ENCODE results near the gene CTNND2. TPM values are rescaled to one million over a fixed set of nuclear protein-coding genes. Genes with fewer than 3 reads are reported as not detected.
"Not testable (repeated sequence)": the region's sequence is repeated elsewhere in the genome, so short reads cannot be mapped to it uniquely, and the experiment has no call there.

Gene CTNND2
- polyA plus RNA-seq, 4 donors = 0.68 to 2.9 (median 2.2) TPM

- no peak for DNase-seq (ENCODE audit: low read depth in 4 of 4, low spot score in 3 of 4)
Measured at GRCh38 chr5:11491404-11492075, 412.7 kb downstream of the CTNND2 start.

GRCh38 chr5:11483630-11484029 is 420.6 kb downstream of the CTNND2 start:
- DNase-seq (ENCODE audit: low read depth in 4 of 4, low spot score in 3 of 4) = no peak

GRCh38 chr5:11482011-11482410 is 422.2 kb downstream of the CTNND2 start:
- DNase-seq (ENCODE audit: low read depth in 4 of 4, low spot score in 3 of 4) = no peak

- DNase-seq (ENCODE audit: low read depth in 4 of 4, low spot score in 3 of 4) = no peak
Measured at GRCh38 chr5:11477786-11478185, 426.5 kb downstream of the CTNND2 start.

- no peak for DNase-seq (ENCODE audit: low read depth in 4 of 4, low spot score in 3 of 4)
Measured at GRCh38 chr5:11476866-11477265, 427.4 kb downstream of the CTNND2 start.

- no peak for DNase-seq (ENCODE audit: low read depth in 4 of 4, low spot score in 3 of 4)
Measured at GRCh38 chr5:11468334-11469039, 435.8 kb downstream of the CTNND2 start.

GRCh38 chr5:11467588-11467987 is 436.7 kb downstream of the CTNND2 start:
- no peak for DNase-seq (ENCODE audit: low read depth in 4 of 4, low spot score in 3 of 4)

GRCh38 chr5:11459716-11460115 is 444.5 kb downstream of the CTNND2 start:
- no peak for DNase-seq (ENCODE audit: low read depth in 4 of 4, low spot score in 3 of 4)

GRCh38 chr5:11455505-11455904 is 448.7 kb downstream of the CTNND2 start:
- DNase-seq (ENCODE audit: low read depth in 4 of 4, low spot score in 3 of 4) = no peak

- no peak for DNase-seq (ENCODE audit: low read depth in 4 of 4, low spot score in 3 of 4)
Measured at GRCh38 chr5:11452852-11453251, 451.4 kb downstream of the CTNND2 start.

- DNase-seq (ENCODE audit: low read depth in 4 of 4, low spot score in 3 of 4) = no peak
Measured at GRCh38 chr5:11449966-11450365, 454.3 kb downstream of the CTNND2 start.

GRCh38 chr5:11449217-11449616 is 455.0 kb downstream of the CTNND2 start:
- DNase-seq (ENCODE audit: low read depth in 4 of 4, low spot score in 3 of 4) = no peak

GRCh38 chr5:11443831-11444230 is 460.4 kb downstream of the CTNND2 start:
- DNase-seq (ENCODE audit: low read depth in 4 of 4, low spot score in 3 of 4) = no peak

- no peak for DNase-seq (ENCODE audit: low read depth in 4 of 4, low spot score in 3 of 4)
Measured at GRCh38 chr5:11432116-11432515, 472.1 kb downstream of the CTNND2 start.

- DNase-seq (ENCODE audit: low read depth in 4 of 4, low spot score in 3 of 4) = no peak
Measured at GRCh38 chr5:11429254-11429653, 475.0 kb downstream of the CTNND2 start.

- no peak for DNase-seq (ENCODE audit: low read depth in 4 of 4, low spot score in 3 of 4)
Measured at GRCh38 chr5:11427569-11427968, 476.7 kb downstream of the CTNND2 start.

GRCh38 chr5:11426442-11426841 is 477.8 kb downstream of the CTNND2 start:
- no peak for DNase-seq (ENCODE audit: low read depth in 4 of 4, low spot score in 3 of 4)

- DNase-seq (ENCODE audit: low read depth in 4 of 4, low spot score in 3 of 4) = no peak
Measured at GRCh38 chr5:11422342-11422741, 481.9 kb downstream of the CTNND2 start.

- no peak for DNase-seq (ENCODE audit: low read depth in 4 of 4, low spot score in 3 of 4)
Measured at GRCh38 chr5:11420969-11421368, 483.3 kb downstream of the CTNND2 start.

GRCh38 chr5:11415751-11416150 is 488.5 kb downstream of the CTNND2 start:
- DNase-seq (ENCODE audit: low read depth in 4 of 4, low spot score in 3 of 4) = peak in 1 of 4 donors; percentile 3

- not testable (repeated sequence) for DNase-seq (ENCODE audit: low read depth in 4 of 4, low spot score in 3 of 4)
Measured at GRCh38 chr5:11414732-11415131, 489.5 kb downstream of the CTNND2 start.

GRCh38 chr5:11411621-11412020 is 492.6 kb downstream of the CTNND2 start:
- DNase-seq (ENCODE audit: low read depth in 4 of 4, low spot score in 3 of 4) = no peak
